ENCODE results near the gene ACOT8.

DNA sequence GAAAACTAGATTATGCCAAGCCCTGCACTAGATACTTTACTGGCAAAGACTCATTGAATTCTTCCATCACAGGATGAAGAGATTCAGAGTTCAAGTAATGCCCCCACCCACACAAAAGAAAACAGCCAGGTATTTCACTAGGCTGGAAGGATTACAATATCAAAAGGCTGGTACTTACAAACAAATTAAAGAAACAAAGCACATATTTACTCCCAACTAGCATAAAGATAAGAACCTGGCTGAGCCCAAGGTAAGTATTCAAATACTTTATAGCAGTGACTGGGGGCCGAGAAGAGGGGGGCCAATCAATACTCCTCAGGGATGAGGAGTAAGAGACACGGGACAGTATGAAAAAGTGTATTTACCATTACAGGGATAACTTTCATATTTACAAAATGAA is 3.7 kb downstream of the ACOT8 start:
- TF ChIP-seq, protein P1, sequence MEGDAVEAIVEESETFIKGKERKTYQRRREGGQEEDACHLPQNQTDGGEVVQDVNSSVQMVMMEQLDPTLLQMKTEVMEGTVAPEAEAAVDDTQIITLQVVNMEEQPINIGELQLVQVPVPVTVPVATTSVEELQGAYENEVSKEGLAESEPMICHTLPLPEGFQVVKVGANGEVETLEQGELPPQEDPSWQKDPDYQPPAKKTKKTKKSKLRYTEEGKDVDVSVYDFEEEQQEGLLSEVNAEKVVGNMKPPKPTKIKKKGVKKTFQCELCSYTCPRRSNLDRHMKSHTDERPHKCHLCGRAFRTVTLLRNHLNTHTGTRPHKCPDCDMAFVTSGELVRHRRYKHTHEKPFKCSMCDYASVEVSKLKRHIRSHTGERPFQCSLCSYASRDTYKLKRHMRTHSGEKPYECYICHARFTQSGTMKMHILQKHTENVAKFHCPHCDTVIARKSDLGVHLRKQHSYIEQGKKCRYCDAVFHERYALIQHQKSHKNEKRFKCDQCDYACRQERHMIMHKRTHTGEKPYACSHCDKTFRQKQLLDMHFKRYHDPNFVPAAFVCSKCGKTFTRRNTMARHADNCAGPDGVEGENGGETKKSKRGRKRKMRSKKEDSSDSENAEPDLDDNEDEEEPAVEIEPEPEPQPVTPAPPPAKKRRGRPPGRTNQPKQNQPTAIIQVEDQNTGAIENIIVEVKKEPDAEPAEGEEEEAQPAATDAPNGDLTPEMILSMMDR (IDR thresholded peaks at IDR 0.05; ENCODE audit: low read depth, low read length): no peak
- TF ChIP-seq EZH2phosphoT487 (IDR thresholded peaks at IDR 0.05; ENCODE audit: low read depth): no peak
